HG03558 (cell line): Measurements from ENCODE around the gene CD200.
"Not testable (repeated sequence)": the region's sequence is repeated elsewhere in the genome, so short reads cannot be mapped to it uniquely, and the experiment has no call there.

Source experiments
- ATAC-seq: cut with Tn5 transposase; IDR thresholded peaks from one replicate; pipeline ENCODE4 v1.9.1; 2021; ENCODE audit warnings: moderate number of reproducible peaks; ENCODE audit not compliant: unreplicated experiment; ENCODE audit errors: extremely low read depth

Gene CD200

DNA sequence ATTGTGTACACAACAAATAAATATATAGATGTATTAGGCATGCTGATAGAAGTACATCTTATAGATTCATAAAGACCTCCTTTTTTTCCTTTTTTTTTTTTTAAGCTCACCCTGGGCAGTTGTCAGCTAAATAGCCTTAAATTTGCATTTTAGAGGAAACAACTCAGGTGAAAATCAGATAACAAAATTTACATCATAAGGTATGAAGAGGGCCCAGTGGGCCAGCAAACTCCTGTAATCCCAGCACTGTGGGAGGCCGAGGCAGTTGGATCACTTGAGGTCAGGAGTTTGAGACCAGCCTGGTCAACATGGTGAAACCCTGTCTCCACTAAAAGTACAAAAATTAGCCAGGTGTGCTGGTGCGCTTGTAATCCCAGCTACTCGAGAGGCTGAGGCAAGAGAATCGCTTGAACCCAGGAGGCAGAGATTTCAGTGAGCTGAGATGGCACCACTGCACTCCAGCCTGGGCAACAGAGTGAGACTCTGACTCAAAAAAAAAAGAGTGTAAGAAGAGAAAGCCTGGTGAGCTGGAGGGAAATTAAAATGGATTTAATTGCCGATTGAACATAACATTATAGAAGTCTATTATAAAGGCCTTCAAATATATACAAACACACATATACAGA lies 72.1 kb downstream of the CD200 start:
- not testable (repeated sequence) for ATAC-seq

DNA sequence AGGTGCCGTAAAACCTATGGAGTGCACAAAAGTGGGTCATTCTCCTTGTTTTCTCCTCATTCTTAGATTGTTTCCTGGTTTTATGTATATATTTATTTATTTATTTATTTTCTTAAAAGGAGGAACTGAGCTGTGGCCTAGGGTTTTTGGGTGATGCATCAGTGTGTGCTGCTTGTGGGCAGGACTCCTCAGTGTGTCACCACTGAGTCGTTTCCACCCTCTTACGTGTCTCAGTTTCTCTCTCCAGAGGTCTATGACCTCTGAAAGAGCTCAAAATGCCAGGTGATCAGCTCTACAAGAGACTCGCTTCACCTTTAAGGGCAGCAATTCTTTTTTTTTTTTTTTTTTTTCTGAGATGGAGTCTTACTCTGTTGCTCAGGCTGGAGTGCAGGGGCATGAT lies 72.9 kb downstream of the CD200 start:
- ATAC-seq: no peak

DNA sequence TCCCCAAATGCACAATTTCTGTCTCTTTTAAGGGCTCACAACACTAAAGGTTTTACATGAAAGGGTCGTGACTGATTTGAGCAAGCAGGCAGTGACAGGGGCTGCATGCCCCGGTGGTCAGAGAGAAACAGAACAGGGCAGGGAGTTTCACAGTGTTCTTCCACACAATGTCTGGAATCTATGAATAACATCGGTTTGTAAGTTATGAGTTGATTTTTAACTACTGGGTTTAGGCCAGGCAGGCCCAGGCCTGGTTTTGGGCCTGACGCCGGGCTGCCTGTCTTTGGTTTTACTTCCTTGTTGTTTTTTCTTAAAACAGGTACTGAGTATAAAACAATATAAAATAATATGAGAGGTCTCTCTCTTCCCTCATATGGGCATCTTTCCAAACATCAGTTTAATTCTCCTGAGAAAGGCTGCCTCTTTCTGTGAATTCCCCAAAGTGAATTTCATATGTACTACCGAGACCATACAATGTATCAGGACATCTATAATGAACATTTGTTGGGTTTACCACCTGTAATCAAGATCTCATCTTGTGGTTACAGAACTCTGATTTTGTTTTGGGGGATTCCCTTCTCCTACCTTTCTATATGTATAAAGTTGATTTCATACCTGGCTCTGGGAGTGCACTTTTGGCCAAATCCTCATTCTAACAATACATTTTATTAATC lies 74.4 kb downstream of the CD200 start:
- ATAC-seq: no peak

DNA sequence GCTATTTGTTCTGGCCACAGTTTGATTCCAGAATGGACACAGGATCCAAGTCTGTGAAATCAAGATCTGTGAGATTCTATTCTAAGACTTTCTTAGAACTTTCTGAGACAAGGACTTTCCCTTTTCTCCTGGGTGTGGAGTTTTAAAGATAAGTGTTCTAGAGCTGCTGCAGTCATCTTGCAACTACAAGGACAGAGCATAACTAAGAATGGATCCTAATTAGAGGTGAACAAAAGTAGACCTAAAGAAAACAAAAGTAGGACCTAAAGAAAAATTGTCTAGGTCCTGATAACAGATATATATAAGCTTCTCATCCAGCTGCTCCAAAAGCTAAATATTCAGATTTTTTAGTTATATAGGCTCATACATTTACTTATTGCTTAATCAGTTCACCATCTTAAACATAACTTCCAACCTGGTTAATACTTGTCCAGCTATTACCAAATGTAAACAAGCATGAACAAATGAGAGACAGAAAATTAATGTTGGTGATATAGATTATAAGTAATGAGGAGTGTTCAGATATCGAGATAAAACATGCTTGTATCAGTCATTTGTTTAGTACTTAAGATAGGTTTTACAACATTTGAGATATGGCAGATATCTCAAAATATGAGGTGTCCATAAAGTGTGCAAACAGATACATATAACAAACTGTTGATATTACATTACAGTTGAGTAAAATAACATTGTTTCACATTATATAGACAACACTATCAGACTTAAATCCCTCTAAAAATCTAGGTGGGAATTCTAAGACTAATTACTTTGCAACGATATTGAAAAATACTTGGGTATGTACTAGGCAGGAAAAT lies 75.1 kb downstream of the CD200 start:
- no peak for ATAC-seq

DNA sequence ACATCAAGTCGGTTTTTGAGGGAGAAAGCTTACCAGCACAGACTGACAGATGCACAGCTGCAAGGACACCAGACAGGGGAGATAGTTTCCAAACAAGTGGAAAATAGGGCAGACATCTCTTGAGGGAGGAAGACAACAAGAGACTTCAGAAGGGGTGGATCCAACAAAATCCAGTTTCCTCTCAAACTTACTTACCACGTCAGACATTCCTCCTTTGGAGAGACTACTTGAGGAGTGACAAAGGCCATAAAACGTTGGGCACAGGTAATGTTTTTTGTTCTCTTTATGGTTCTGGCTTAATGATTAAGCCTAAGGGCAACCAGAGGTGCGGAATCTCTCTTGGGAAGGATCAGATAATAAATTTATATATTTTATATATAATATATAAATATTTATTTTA lies 76.1 kb downstream of the CD200 start:
- no peak for ATAC-seq

DNA sequence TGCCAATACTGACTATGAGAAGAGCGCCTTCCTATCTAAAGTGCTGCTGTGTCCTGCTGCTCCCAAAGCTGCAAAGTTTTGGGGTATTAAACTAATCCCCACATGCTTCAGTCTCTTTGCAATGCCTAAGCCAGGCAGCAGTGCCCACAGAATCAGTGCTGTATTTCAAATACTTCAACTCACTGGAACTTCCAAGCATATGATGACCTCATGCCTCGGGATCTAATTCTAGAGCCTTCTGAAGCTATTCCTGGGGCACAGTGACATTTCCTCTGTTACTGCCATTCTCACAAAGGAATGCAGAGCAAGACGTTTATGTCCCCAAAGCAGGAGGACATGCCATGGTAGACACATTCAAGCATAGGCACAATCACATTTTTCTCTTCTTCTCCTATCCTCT lies 78.5 kb downstream of the CD200 start:
- no peak for ATAC-seq
